AG04450 (cell line): ENCODE measurements around the gene FRMPD2. TPM values are rescaled to one million over a fixed set of nuclear protein-coding genes. Genes with fewer than 3 reads are reported as not detected.

Experiments
- CTCF ChIA-PET: fragments of 300-600, 350-600 bp; formaldehyde crosslinking; extraction: SDS; loops from one replicate; lab custom pipeline; 2022; ENCODE audit warnings: antibody characterized with exemption, inconsistent platforms; lab: Charles Lee
- POLR2A ChIA-PET: fragments of 350-600 bp; formaldehyde crosslinking; extraction: SDS; loops from one replicate; lab custom pipeline; 2021; ENCODE audit warnings: antibody characterized with exemption, inconsistent platforms; lab: Yijun Ruan, JAX
- DNase-seq: peaks from one replicate; pipeline ENCODE4 v3.0.0-alpha.2; 2011; ENCODE audit warnings: low read depth, low spot score
- H3K27ac ChIP-seq: one replicate; pipeline ENCODE4 v1.5.1; 2012; ENCODE audit warnings: low read depth, low read length, control low read depth
- H3K27me3 ChIP-seq: one replicate; pipeline ENCODE4 v1.6.0; 2012; ENCODE audit warnings: low read length; ENCODE audit not compliant: control insufficient read depth, insufficient read depth
- H3K4me3 ChIP-seq: 2 replicates; pipeline ENCODE4 v1.5.1; 2011; ENCODE audit warnings: mild to moderate bottlenecking, low read depth, low read length, control low read depth
- H3K9me3 ChIP-seq: 2 replicates; pipeline ENCODE4 v1.5.1; 2012; ENCODE audit warnings: low read length; ENCODE audit not compliant: control insufficient read depth, insufficient read depth
- polyA plus RNA-seq: library from polyadenylated mRNA; depleted of rRNA; stranded (reverse); fragments of >200 nt; gene quantifications from 2 replicates; pipeline ENCODE4 v1.2.3, GENCODE V29; 2011
- TF ChIP-seq, protein P1 (sequence below): IDR thresholded peaks from 2 replicates; pipeline ENCODE4 v1.5.1; 2011; ENCODE audit warnings: low read depth, low read length, control low read depth, inconsistent platforms

The FRMPD2 gene
- polyA plus RNA-seq, 1 experiment, result not detected

DNA sequence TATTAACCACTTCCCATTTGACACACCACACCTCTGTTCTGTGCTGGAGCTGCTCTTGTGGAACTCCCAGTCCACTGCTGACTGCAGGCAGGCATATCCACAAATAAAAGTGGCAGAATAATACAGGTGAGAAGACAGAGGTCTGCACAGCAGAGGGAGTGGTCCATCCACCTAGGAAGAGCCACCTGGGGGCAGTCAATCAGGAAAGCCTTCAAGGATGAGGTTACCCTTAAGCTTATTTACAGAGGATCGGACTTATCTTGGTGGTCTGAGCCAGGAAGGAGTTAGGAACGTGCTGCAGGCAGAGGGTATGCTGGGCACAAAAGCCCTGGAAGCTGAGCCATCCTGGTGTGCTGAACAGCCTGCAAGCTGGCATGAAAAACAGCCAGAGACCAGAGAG is 78.7 kb downstream of the FRMPD2 start:
- POLR2A ChIA-PET, result no interaction called here
- no peak for DNase-seq

DNA sequence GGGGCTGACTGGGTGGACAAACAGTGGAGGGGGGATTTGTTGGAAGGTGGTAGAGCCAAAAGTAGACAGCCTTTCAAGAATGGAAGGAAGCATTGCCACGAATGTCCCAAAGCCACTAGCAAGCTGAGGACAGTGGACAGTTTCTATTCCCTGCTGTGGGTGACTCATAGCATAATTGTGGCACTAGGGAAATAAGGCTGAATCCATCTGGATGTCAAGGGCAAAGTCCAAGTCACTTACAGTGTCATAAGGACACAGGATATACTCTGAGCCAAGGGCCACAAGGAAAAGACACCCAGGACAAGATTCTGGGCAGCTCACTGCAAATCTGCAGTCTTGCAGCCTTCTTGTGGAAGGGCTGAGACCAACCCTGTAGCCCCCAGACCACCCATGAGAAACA is 79.7 kb downstream of the FRMPD2 start:
- Histone ChIP-seq H3K27ac (no peak overlapping the region), H3K27me3 (peaks cover 13% of the 10 kb centered on the region), H3K4me3 (no peak overlapping the region), H3K9me3 (no peaks in the 10 kb centered on the region)
- TF ChIP-seq, protein P1, sequence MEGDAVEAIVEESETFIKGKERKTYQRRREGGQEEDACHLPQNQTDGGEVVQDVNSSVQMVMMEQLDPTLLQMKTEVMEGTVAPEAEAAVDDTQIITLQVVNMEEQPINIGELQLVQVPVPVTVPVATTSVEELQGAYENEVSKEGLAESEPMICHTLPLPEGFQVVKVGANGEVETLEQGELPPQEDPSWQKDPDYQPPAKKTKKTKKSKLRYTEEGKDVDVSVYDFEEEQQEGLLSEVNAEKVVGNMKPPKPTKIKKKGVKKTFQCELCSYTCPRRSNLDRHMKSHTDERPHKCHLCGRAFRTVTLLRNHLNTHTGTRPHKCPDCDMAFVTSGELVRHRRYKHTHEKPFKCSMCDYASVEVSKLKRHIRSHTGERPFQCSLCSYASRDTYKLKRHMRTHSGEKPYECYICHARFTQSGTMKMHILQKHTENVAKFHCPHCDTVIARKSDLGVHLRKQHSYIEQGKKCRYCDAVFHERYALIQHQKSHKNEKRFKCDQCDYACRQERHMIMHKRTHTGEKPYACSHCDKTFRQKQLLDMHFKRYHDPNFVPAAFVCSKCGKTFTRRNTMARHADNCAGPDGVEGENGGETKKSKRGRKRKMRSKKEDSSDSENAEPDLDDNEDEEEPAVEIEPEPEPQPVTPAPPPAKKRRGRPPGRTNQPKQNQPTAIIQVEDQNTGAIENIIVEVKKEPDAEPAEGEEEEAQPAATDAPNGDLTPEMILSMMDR, result no peak
- DNase-seq, result no peak
- ChIA-PET POLR2A (no interaction called here), CTCF (no interaction called here)

More for the DNA sequence above, 78.7 kb downstream of the FRMPD2 start:
- Histone ChIP-seq H3K9me3 (no peaks in the 10 kb centered on the region), H3K27ac (no peak overlapping the region), H3K27me3 (peaks cover 13% of the 10 kb centered on the region), H3K4me3 (no peak overlapping the region)
- CTCF ChIA-PET, result no interaction called here
- TF ChIP-seq, protein P1, result no peak

DNA sequence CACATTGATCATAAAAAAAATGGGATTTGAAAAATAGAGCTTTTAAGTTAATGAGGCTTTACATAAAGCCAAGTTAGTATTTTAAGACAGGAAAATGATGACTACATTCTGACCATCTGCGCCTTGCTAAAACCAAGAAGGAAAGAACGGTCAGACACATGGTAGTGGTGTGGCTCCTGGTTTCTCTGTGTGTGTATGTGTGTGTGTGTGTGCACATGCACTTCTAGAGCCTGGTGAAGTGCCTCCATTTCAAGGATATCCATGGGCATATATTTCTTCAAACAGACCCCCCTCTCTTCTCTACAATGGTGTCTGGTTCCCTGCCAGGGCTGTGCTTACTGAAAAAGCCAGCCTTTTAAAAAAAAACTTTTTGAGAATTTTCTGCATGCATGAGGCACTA is 80.9 kb downstream of the FRMPD2 start:
- ChIA-PET CTCF (no interaction called here), POLR2A (no interaction called here)
- H3K27me3 ChIP-seq, result peaks cover 17% of the 10 kb centered on the region
- H3K9me3 ChIP-seq, result no peaks in the 10 kb centered on the region
- TF ChIP-seq, protein P1, result no peak
- H3K4me3 ChIP-seq, result no peak overlapping the region
- H3K27ac ChIP-seq, result no peak overlapping the region
- DNase-seq, result no peak

DNA sequence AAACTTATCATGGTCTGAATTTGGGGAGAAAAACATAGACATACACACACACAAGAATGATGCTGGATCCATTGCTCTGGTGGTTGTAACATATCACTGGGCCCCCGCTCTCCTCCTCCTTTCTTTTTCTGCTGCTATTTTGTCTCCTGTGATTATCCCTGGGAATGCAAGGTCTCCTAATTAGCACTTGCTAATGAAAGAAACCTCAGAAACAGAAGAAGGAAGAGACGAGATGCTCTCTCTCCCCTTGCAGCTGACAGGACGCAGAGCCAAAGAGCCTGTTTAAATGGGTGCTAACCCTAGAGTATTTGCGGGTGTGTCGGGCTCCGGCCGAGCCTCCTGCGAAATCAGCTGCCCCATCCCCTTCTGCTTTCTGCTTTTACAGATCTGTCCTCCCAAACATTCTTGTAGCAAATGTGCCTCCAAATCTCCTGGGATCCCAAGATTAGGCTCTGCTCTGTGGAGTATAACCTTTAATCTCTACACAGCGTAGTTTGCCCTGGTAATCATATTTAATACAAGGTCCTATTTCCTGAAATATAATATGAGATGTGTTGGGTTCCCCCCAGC is 81.5 kb downstream of the FRMPD2 start:
- ChIA-PET CTCF (no interaction called here), POLR2A (no interaction called here)
- H3K27me3 ChIP-seq, result peaks cover 17% of the 10 kb centered on the region
- TF ChIP-seq, protein P1, result no peak
- DNase-seq, result no peak
- H3K9me3 ChIP-seq, result no peaks in the 10 kb centered on the region
- no peak overlapping the region for H3K27ac ChIP-seq
- no peak overlapping the region for H3K4me3 ChIP-seq

DNA sequence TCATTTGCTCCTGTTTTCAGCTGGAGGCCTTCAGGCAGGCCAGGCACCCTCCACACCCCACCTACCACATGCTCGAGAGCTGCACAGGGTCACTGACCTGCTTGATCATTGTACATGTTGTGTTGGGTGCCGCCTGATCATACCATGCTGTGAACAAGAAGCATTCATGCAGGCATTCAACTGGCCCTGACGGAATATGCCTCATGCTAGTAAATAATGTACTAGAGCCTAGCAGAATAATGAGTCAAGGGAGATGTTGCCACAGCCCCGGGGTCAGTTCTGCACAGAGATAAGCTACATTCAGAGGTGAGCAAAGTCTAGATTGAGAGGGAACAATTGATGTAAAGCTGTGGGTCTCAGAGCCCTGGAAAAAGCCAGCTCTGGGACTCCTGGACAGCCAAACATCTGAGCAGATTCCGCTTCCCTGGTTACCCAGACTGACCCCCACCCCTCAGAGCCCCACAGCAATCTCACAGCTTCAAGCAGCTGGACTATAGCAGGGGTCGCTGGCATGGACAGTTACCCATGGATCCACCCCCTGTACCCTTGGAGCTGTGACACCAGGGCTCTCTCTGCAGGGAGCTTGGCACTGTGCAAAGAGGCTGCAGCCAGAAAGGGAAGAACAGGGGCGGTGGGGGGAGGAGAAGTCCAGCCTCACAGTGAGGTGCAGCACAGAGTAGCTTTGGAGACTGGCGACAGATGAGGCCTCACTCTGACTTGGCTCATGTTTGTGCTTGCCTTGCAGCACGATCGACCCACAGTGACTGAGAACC is 86.6 kb downstream of the FRMPD2 start:
- peaks cover 7% of the 10 kb centered on the region for H3K27me3 ChIP-seq
- TF ChIP-seq, protein P1, result no peak
- POLR2A ChIA-PET, result no interaction called here
- H3K27ac ChIP-seq, result no peak overlapping the region
- no peak overlapping the region for H3K4me3 ChIP-seq
- H3K9me3 ChIP-seq, result no peaks in the 10 kb centered on the region
- CTCF ChIA-PET, result no interaction called here
- no peak for DNase-seq
